HCT116 (cell line): ENCODE measurements around the gene THSD4. TPM values are rescaled to one million over a fixed set of nuclear protein-coding genes. Genes with fewer than 3 reads are reported as not detected.

Experiments
- ATAC-seq: fragments of 200-7000 bp; cut with Tn5 transposase; 2 replicates; pipeline ENCODE4 v1.9.1; 2020; ENCODE audit warnings: mild to moderate bottlenecking, moderate library complexity
- BruUV-seq: library from RNA; stranded (reverse); fragments of 400-500 nt; replicated peaks from 2 replicates; lab custom pipeline; 2021; lab: Mats Ljungman, UMichigan
- CTCF ChIA-PET: fragments of 300-600 bp; sonication (Branson Sonifier 250); formaldehyde crosslinking; loops from one replicate; lab custom pipeline; 2021; ENCODE audit warnings: antibody characterized with exemption; lab: Charles Lee
- POLR2A ChIA-PET: fragments of 300-600, 350-600 bp; sonication (Branson Sonifier 250); formaldehyde crosslinking; loops from one replicate; lab custom pipeline; 2021; ENCODE audit warnings: antibody characterized with exemption; lab: Charles Lee
- RAD21 ChIA-PET, 2 experiments: fragments of 300-600 bp; sonication (Branson Sonifier 250); formaldehyde crosslinking; loops; one replicate each; lab custom pipeline; 2023; ENCODE audit warnings: low total read pairs in 2 of 2; ENCODE audit not compliant: uncharacterized antibody in 2 of 2, unreplicated experiment in 2 of 2, low non-redundant PET in 1 of 2; lab: Charles Lee
- DNase-seq: peaks from one replicate; pipeline ENCODE4 v3.0.0-alpha.2; 2010; ENCODE audit warnings: low read depth, low spot score
- H2AFZ ChIP-seq: fragments of 200-600 bp; shearing (Covaris generic), sonication (generic); 2 replicates; pipeline ENCODE4 v1.6.1; 2017; ENCODE audit warnings: low read depth, mixed run types, mixed read lengths, antibody characterized with exemption, low read length; ENCODE audit not compliant: poor library complexity, severe bottlenecking
- H3K27ac ChIP-seq: 2 replicates; pipeline ENCODE4 v1.5.1; 2012; ENCODE audit warnings: low read depth, low read length
- H3K27me3 ChIP-seq: fragments of 200-600 bp; sonication (generic); 2 replicates; pipeline ENCODE4 v1.6.1; 2016; ENCODE audit warnings: mixed run types, low read length, mixed read lengths; ENCODE audit not compliant: insufficient read depth
- H3K36me3 ChIP-seq, 2 experiments: fragments of 200-500 bp in 1 of 2; fragments of 200-600 bp in 1 of 2; sonication (Bioruptor generic) in 1 of 2; sonication (generic) in 1 of 2; 2 replicates each; pipeline versions ENCODE4 v1.5.1 to v1.6.1; 2014 to 2016; ENCODE audit warnings: low read length in 2 of 2, inconsistent platforms in 1 of 2, mixed read lengths in 1 of 2, mixed run types in 1 of 2; ENCODE audit not compliant: insufficient read depth in 2 of 2, control insufficient read depth in 1 of 2
- H3K4me1 ChIP-seq, 2 experiments: fragments of 200-600 bp in 1 of 2; sonication (generic) in 1 of 2; 2 replicates each; pipeline versions ENCODE4 v1.5.1 to v1.6.1; 2012 to 2017; ENCODE audit warnings: low read length in 2 of 2, inconsistent platforms in 1 of 2, mild to moderate bottlenecking in 1 of 2, mixed read lengths in 1 of 2, mixed run types in 1 of 2, moderate library complexity in 1 of 2; ENCODE audit not compliant: insufficient read depth in 2 of 2, control insufficient read depth in 1 of 2
- H3K4me2 ChIP-seq: fragments of 200-600 bp; sonication (generic); 2 replicates; pipeline ENCODE4 v1.6.1; 2017; ENCODE audit warnings: mixed run types, low read length, mixed read lengths
- H3K4me3 ChIP-seq, 2 experiments: fragments of 200-600 bp in 1 of 2; sonication (generic) in 1 of 2; replicated peaks in 1 of 2; 2 replicates each; pipeline ENCODE4 v1.5.1; 2011 to 2016; ENCODE audit warnings: low read length in 2 of 2, control low read depth in 1 of 2, low read depth in 1 of 2, mild to moderate bottlenecking in 1 of 2, mixed read lengths in 1 of 2, mixed run types in 1 of 2
- H3K79me2 ChIP-seq: fragments of 200-600 bp; sonication (generic); 2 replicates; pipeline ENCODE4 v1.6.1; 2017; ENCODE audit warnings: mild to moderate bottlenecking, mixed run types, low read length, moderate library complexity, mixed read lengths; ENCODE audit not compliant: insufficient read depth
- H3K9ac ChIP-seq: fragments of 200-600 bp; sonication (generic); 2 replicates; pipeline ENCODE4 v1.6.1; 2016; ENCODE audit warnings: low read length, mixed read lengths
- H3K9me2 ChIP-seq: fragments of 200-600 bp; sonication (generic), shearing (Covaris generic); 2 replicates; pipeline ENCODE4 v1.6.1; 2017; ENCODE audit warnings: mixed run types, mild to moderate bottlenecking, moderate library complexity; ENCODE audit not compliant: insufficient read depth
- H3K9me3 ChIP-seq, 2 experiments: fragments of 200-500 bp in 1 of 2; fragments of 200-600 bp in 1 of 2; sonication (Bioruptor generic) in 1 of 2; sonication (generic) in 1 of 2; 2 replicates each; pipeline ENCODE4 v1.6.1; 2014 to 2017; ENCODE audit warnings: low read length in 2 of 2, mixed read lengths in 2 of 2, inconsistent platforms in 1 of 2, low read depth in 1 of 2, mild to moderate bottlenecking in 1 of 2, mixed run types in 1 of 2, moderate library complexity in 1 of 2; ENCODE audit not compliant: control insufficient read depth in 1 of 2, insufficient read depth in 1 of 2
- H4K20me1 ChIP-seq: fragments of 200-600 bp; sonication (generic), shearing (Covaris generic); 2 replicates; pipeline ENCODE4 v1.6.1; 2017; ENCODE audit warnings: mixed run types, mild to moderate bottlenecking, moderate library complexity; ENCODE audit not compliant: insufficient read depth
- CEBPB ChIP-seq: IDR thresholded peaks from 2 replicates; pipeline ENCODE4 v1.6.1; 2012; ENCODE audit warnings: low read depth
- EZH2 ChIP-seq: fragments of 200-600 bp; sonication (generic); IDR thresholded peaks from 2 replicates; pipeline ENCODE4 v1.6.1; 2017; ENCODE audit warnings: antibody characterized with exemption, mixed run types
- EZH2phosphoT487 ChIP-seq: fragments of 200-600 bp; IDR thresholded peaks from 2 replicates; pipeline ENCODE4 v1.6.1; 2018; ENCODE audit warnings: antibody characterized with exemption, borderline replicate concordance
- FOSL1 ChIP-seq: IDR thresholded peaks from 2 replicates; pipeline ENCODE4 v1.6.1; 2012; ENCODE audit warnings: low read depth
- POLR2A ChIP-seq: IDR thresholded peaks from 2 replicates; pipeline ENCODE4 v1.7.0; 2011; ENCODE audit warnings: borderline replicate concordance; ENCODE audit not compliant: insufficient read depth, insufficient read length; ENCODE audit errors: extremely low read depth
- POLR2AphosphoS5 ChIP-seq: IDR thresholded peaks from 2 replicates; pipeline ENCODE4 v1.6.1; 2011; ENCODE audit warnings: mild to moderate bottlenecking, low read depth, low read length, moderate library complexity
- SIN3A ChIP-seq: IDR thresholded peaks from 2 replicates; pipeline ENCODE4 v1.6.1; 2012; ENCODE audit warnings: low read depth
- SP1 ChIP-seq: IDR thresholded peaks from 2 replicates; pipeline ENCODE4 v1.6.1; 2012; ENCODE audit warnings: low read depth
- SRF ChIP-seq: IDR thresholded peaks from 2 replicates; pipeline ENCODE4 v1.6.1; 2012; ENCODE audit warnings: low read depth
- TCF7L2 ChIP-seq: IDR thresholded peaks from 2 replicates; pipeline ENCODE4 v1.7.0; 2011; ENCODE audit warnings: borderline replicate concordance, inconsistent platforms; ENCODE audit not compliant: insufficient read depth, insufficient read length; ENCODE audit errors: extremely low read depth
- YY1 ChIP-seq: IDR thresholded peaks from 2 replicates; pipeline ENCODE4 v1.6.1; 2011; ENCODE audit warnings: low read length, low read depth, moderate library complexity, mild to moderate bottlenecking; ENCODE audit not compliant: insufficient replicate concordance; ENCODE audit errors: extremely low read depth
- ZBTB33 ChIP-seq: IDR thresholded peaks from 2 replicates; pipeline ENCODE4 v1.6.1; 2011; ENCODE audit warnings: mild to moderate bottlenecking, low read length, moderate library complexity; ENCODE audit not compliant: insufficient replicate concordance; ENCODE audit errors: extremely low read depth
- intact Hi-C: fragments of 100-400 bp; cut with micrococcal nuclease; formaldehyde crosslinking; loops from 2 replicates; pipeline ENCODE4 v1.10.0; 2022
- total RNA-seq: library from RNA; stranded (reverse); gene quantifications from one replicate; pipeline ENCODE4 v1.2.1, GENCODE V29; 2021; ENCODE audit not compliant: unreplicated experiment
- TF ChIP-seq, protein P1 (sequence below): IDR thresholded peaks from 2 replicates; pipeline ENCODE4 v1.6.1; 2012
- TF ChIP-seq, protein P2 (sequence below): IDR thresholded peaks from 2 replicates; pipeline ENCODE4 v1.6.1; 2012; ENCODE audit warnings: low read depth
- TF ChIP-seq, protein P3 (sequence below): IDR thresholded peaks from 2 replicates; pipeline ENCODE4 v1.6.1; 2012
- TF ChIP-seq, protein P4 (sequence below), 3 experiments: fragments of 200-600 bp in 1 of 3; sonication (generic) in 1 of 3; IDR thresholded peaks in 2 of 3; conservative IDR thresholded peaks in 1 of 3; 2 replicates each; pipeline ENCODE4 v1.5.1; 2012 to 2017; ENCODE audit warnings: low read depth in 2 of 3, low read length in 2 of 3, antibody characterized with exemption in 1 of 3, borderline replicate concordance in 1 of 3, control low read depth in 1 of 3, mild to moderate bottlenecking in 1 of 3, mixed read lengths in 1 of 3, mixed run types in 1 of 3, moderate library complexity in 1 of 3; ENCODE audit not compliant: insufficient read depth in 1 of 3

Gene THSD4
- total RNA-seq, 1 experiment from 2014 or later = 30.5 TPM

DNA sequence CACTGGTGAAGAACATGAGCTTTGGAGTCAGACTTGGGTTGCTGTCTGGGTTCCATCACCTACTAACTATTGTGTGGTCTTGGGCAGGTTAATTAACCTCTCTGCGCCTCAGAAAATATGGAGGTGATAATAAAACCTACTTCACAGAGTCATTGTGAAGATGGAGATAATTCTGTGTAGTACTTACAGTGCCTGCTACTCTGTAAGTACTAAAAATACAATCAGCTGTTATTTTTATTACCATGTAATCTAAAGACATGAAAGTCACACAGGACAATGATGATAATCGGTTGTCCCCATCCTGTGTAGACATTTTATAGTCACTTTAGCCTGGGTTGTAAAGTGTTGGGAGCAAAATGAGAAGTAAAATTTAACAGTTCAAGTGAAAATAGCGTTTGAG is 334.1 kb downstream of the THSD4 start:
- Histone ChIP-seq H3K27ac (no peak overlapping the region), H3K9me3 (no peaks in the 10 kb centered on the region), H3K4me2 (no peak overlapping the region), H3K9me2 (no peaks in the 10 kb centered on the region), H3K4me3 (no peak overlapping the region), H2AFZ (no peak overlapping the region), H3K36me3 (no peaks in the 10 kb centered on the region), H3K4me1 (peaks cover 45 to 48% of the 10 kb centered on the region in 2 experiments), H3K79me2 (no peaks in the 10 kb centered on the region), H3K9ac (no peak overlapping the region), H3K27me3 (no peaks in the 10 kb centered on the region), H4K20me1 (no peaks in the 10 kb centered on the region)
- ChIA-PET CTCF (no interaction called here), RAD21 (no interaction called here), POLR2A (no interaction called here)
- no peak for DNase-seq
- intact Hi-C loops = loop anchor here (5.0 kb wide), 1 partner anchor 298 kb away; no protein-coding TSS in a partner anchor
- TF ChIP-seq SRF (no peak), EZH2phosphoT487 (no peak), TCF7L2 (no peak), SP1 (no peak), POLR2A (no peak), FOSL1 (no peak), POLR2AphosphoS5 (no peak), CEBPB (no peak), SIN3A (no peak), EZH2 (no peak), ZBTB33 (no peak), YY1 (no peak)
- TF ChIP-seq, protein P1, sequence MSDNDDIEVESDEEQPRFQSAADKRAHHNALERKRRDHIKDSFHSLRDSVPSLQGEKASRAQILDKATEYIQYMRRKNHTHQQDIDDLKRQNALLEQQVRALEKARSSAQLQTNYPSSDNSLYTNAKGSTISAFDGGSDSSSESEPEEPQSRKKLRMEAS = no peak
- TF ChIP-seq, protein P2, sequence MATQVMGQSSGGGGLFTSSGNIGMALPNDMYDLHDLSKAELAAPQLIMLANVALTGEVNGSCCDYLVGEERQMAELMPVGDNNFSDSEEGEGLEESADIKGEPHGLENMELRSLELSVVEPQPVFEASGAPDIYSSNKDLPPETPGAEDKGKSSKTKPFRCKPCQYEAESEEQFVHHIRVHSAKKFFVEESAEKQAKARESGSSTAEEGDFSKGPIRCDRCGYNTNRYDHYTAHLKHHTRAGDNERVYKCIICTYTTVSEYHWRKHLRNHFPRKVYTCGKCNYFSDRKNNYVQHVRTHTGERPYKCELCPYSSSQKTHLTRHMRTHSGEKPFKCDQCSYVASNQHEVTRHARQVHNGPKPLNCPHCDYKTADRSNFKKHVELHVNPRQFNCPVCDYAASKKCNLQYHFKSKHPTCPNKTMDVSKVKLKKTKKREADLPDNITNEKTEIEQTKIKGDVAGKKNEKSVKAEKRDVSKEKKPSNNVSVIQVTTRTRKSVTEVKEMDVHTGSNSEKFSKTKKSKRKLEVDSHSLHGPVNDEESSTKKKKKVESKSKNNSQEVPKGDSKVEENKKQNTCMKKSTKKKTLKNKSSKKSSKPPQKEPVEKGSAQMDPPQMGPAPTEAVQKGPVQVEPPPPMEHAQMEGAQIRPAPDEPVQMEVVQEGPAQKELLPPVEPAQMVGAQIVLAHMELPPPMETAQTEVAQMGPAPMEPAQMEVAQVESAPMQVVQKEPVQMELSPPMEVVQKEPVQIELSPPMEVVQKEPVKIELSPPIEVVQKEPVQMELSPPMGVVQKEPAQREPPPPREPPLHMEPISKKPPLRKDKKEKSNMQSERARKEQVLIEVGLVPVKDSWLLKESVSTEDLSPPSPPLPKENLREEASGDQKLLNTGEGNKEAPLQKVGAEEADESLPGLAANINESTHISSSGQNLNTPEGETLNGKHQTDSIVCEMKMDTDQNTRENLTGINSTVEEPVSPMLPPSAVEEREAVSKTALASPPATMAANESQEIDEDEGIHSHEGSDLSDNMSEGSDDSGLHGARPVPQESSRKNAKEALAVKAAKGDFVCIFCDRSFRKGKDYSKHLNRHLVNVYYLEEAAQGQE = no peak
- TF ChIP-seq, protein P3, sequence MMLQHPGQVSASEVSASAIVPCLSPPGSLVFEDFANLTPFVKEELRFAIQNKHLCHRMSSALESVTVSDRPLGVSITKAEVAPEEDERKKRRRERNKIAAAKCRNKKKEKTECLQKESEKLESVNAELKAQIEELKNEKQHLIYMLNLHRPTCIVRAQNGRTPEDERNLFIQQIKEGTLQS = no peak
- TF ChIP-seq, protein P4, sequence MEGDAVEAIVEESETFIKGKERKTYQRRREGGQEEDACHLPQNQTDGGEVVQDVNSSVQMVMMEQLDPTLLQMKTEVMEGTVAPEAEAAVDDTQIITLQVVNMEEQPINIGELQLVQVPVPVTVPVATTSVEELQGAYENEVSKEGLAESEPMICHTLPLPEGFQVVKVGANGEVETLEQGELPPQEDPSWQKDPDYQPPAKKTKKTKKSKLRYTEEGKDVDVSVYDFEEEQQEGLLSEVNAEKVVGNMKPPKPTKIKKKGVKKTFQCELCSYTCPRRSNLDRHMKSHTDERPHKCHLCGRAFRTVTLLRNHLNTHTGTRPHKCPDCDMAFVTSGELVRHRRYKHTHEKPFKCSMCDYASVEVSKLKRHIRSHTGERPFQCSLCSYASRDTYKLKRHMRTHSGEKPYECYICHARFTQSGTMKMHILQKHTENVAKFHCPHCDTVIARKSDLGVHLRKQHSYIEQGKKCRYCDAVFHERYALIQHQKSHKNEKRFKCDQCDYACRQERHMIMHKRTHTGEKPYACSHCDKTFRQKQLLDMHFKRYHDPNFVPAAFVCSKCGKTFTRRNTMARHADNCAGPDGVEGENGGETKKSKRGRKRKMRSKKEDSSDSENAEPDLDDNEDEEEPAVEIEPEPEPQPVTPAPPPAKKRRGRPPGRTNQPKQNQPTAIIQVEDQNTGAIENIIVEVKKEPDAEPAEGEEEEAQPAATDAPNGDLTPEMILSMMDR (IDR thresholded peaks at IDR 0.05 in 2 of 3, conservative IDR thresholded peaks at IDR 0.05 in 1 of 3; ENCODE audit: borderline replicate concordance in 1 of 3, insufficient read depth in 1 of 3, low read depth in 2 of 3, low read length in 2 of 3) = no peak
- no TSS peak for BruUV-seq
- ATAC-seq = no peak
